MM.1S (cell line): ENCODE measurements around the gene UBXN11.

Experiments
- CTCF ChIP-seq: fragments of 300-600 bp; sonication (generic); IDR thresholded peaks from 2 replicates; pipeline ENCODE4 v1.5.1; 2016; ENCODE audit warnings: antibody characterized with exemption, low read length, mixed read lengths
- EZH2 ChIP-seq: fragments of 300-600 bp; sonication (generic); optimal IDR thresholded peaks from 2 replicates; pipeline ENCODE3; 2017; ENCODE audit warnings: low read depth, mild to moderate bottlenecking, antibody characterized with exemption, low read length, mixed read lengths
- EZH2phosphoT487 ChIP-seq: fragments of 300-600 bp; sonication (generic); IDR thresholded peaks from 2 replicates; pipeline ENCODE4 v1.6.1; 2018; ENCODE audit warnings: antibody characterized with exemption, low read length

GRCh38 chr1:26274801-26275425 is 31.5 kb downstream of the UBXN11 start:
- TF ChIP-seq EZH2 (no peak), CTCF (no peak), EZH2phosphoT487 (no peak)
